HG03354 (cell line): Measurements from ENCODE around the gene CDX1.
A peak's percentile ranks its signal among the peaks of the same experiment; 100 is the strongest.

ENCODE experiments used
- ATAC-seq: cut with Tn5 transposase; IDR thresholded peaks from one replicate; pipeline ENCODE4 v1.9.1; 2021; ENCODE audit warnings: mild to moderate bottlenecking; ENCODE audit not compliant: unreplicated experiment, poor library complexity, severe bottlenecking

Gene CDX1

DNA sequence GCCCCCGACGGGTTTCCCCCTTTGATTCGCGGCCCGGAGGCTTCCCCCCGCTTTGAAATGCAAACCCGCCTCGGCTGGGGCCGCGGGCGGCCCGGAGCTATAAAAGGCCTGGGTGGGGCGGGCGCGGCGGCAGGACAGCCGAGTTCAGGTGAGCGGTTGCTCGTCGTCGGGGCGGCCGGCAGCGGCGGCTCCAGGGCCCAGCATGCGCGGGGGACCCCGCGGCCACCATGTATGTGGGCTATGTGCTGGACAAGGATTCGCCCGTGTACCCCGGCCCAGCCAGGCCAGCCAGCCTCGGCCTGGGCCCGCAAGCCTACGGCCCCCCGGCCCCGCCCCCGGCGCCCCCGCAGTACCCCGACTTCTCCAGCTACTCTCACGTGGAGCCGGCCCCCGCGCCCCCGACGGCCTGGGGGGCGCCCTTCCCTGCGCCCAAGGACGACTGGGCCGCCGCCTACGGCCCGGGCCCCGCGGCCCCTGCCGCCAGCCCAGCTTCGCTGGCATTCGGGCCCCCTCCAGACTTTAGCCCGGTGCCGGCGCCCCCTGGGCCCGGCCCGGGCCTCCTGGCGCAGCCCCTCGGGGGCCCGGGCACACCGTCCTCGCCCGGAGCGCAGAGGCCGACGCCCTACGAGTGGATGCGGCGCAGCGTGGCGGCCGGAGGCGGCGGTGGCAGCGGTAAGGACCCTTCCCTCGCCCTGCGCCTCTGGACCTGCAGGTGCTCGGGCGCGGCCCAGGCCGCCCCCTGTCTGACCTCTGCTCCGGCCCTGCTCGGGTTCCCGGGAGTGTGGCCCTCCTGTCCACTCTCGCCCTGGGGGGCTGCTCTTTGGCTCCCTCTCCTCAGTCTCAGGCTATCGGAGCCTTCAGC is at the start of gene CDX1:
Gene CDX1, plus strand, starts transcription at position 129 of the 862 bp plus-strand sequence. Its CDS starts 99 bp downstream, at position 228.
- ATAC-seq = no peak

DNA sequence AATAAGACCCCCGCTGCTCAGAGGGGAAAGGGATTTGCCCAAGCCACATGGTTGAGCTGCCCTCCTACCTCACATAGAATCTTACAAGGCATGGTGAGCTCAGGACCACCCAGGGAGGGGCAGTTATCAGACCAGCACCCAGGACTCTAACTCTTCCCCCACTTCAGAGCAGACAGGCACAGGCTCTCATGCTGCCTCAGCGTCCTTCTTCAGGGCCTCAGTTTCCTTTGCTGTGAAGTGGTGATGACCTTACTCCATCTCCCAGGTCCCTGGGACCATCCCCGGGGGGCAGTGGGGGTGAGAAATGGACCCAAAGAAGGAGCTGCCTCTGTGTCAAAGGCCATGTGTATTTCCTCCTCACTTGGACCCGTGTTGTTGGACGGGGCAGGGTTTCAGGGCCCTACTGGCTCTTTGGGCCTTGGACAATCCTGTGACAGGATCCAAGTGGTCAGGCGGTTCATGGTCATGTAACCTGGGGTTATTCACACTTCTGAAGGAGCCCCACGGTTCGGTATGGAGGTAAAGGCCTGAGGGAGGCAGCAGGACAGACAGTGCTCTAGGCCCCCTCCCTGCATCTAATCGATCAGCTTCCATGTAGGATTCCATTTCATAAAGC is 48.5 kb upstream of the CDX1 start:
- ATAC-seq = no peak

DNA sequence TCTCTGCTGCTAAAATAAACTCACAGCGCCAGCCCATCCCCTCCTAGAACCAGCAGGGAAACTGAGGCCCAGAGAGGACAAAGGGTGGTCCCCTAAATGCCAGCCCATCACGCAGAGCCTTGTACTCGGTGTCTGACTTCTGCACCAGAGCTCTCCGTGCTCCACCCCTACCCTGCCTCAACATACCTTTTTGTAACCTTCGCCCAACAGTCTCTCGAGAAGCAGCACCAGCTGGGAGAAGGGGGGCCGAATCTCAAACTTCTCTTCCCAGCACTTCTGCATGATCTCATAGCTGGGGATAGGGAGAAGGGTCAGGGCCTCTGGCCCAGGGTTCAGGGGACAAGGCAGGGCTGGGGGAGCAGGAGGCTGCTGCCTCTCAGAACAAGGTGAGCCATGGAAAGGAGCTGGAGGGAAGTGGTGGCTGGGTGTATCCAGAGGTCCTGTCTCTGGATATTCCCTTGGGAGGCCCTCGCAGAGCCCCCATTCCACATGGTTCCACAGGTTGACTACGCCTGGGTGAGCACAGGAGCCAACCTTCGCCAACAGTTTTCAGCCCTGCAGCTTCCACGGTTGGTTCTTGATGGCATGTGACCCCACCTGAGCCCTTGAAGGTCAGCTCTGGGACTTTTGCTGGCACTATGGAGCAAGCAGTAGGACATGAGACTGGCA is 47.9 kb upstream of the CDX1 start:
- ATAC-seq = no peak

DNA sequence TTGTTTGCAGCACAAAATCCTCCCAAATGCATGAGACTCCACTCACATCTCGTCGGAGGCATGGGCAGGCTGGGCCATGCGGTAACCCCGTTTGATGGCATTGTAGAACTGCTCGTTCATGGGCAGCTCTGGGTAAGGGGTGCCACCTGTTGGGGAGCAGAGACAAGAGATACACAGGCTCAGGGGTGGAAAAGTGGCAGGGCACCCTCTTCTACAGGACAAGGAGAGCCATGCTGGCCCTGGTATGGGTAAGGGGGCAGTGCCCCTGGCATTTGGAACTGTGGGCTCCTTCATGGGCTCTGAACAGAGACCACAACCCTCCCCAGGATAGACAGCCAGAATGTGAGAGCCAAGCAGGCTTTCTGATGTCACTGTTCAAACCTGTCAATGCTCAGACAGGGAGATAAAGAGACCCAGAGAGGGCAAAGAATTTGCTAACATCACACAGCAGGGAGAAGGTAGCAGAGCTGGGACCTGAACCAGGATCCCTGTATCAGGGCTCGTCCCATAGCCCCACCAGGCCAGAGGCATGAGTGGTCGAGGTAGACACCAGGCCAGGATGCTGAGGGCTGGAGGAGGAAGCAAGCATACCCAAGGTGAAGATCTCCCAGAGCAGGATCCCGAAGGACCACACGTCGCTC is 47.0 kb upstream of the CDX1 start:
- no peak for ATAC-seq

DNA sequence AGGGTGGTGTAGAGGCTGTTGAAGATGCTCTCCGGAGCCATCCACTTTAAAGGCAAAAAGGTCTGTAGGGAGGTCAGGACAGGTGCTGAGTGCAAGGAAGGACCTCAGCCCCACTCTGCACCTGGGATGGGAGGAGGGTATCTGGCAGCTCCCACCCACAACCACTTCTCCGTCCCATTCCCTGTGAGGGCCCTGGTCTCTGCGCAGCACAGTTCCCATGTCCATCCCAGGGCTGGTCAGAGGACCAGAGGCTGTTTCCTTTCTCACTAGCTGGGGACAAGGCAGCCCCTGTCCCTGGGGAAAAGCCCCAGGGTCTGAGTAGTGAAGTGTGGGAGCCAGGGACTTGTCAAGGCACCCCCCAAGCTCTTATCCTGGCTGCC is 46.5 kb upstream of the CDX1 start:
- ATAC-seq = no peak

DNA sequence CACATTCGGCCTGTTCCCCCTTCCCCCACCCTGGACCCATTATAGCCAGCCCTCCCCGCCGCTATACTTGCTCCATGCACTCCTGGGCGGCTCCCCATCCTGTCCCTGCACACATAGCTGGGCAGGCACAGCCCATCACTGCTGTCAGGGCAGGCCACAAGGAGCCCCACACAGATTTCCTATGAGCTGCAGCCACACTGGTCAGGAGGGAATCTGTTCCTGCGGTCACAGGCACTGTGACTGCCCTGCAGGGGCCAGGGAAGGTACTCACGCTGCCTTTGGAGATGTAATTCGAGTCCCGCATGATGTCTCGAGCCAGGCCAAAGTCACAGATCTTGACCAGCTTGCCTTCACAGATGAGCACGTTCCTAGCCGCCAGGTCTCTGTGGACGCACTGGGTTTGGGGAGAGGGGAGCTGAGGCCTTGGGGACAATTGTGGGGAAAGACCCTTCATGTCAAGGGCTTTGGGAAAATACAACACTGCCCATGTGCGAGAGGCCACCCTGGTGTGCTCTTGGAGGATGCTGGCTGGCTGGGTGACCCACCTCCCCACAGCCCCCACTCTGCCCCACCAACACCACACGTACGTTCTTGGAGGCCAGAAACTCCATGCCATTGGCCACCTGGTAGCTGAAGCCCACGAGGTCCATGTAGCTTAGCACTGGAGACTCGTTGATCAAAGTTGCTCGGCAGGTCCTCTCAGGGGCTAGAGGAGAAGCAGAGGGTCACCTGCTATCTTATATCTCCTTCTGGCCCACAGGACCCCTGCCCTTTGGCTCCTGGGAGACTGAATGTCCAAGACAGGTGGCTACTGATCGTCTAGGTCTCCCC is 45.7 kb upstream of the CDX1 start:
- no peak for ATAC-seq

DNA sequence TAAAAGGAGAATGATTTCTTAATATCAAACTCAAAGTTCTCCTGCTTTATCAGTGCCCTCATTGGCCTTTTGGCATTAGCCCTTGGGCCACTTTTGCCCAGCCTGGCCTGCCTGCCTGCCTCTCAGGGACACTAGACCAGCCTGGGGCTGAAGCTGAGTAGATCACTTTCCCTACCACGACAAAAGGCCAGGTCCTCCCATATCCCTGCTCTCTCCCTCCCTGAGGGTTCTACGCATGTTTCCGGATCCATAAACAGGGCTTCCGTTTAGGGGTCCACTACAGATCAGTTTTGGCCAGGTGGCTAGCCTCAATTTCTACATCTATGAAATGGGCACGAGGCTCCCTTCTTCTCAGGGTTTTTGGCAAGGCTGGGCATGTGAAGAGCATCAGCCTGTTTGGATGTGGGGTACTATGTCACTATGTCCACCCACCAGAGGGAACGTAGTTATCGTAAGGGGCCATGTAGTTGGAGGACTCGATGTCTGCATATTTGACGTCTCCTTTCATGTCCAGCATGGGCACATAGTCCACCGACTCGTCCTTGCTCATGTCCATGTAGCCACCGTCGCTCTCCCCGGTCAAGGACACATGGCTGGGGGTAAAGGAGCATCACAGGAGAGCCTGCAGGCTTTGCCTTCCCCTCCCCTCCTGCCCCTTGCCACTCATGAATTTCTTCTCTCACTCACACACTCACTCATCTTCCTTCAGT is 45.0 kb upstream of the CDX1 start:
- no peak for ATAC-seq

- ATAC-seq = no peak
These were observed 44.4 kb upstream of the CDX1 start for GRCh38 chr5:150122158-150122510.

GRCh38 chr5:150122536-150123481 is 43.8 kb upstream of the CDX1 start:
- no peak for ATAC-seq

- no peak for ATAC-seq
These were observed 43.0 kb upstream of the CDX1 start for GRCh38 chr5:150123542-150123941.

- no peak for ATAC-seq
These were observed 42.4 kb upstream of the CDX1 start for GRCh38 chr5:150124111-150124557.

DNA sequence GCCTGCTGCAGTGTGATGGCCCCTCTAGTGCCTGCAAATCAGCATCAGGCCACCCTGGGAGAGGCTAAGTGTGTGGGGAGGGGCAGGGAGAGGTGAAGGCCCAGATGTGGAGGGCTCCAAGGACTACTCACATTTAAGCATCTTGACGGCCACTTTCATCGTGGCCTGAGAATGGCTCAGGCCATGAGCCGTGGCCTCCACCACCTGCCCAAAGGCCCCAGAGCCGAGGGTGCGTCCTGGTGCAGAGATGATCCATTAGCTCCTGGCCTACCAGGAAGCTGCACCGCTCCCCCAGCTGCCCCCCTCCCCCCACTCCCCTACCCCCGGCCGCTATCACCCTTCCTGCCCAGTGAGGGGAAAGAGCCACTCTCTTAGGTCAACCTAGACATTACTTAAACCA is 42.0 kb upstream of the CDX1 start:
- ATAC-seq = no peak

DNA sequence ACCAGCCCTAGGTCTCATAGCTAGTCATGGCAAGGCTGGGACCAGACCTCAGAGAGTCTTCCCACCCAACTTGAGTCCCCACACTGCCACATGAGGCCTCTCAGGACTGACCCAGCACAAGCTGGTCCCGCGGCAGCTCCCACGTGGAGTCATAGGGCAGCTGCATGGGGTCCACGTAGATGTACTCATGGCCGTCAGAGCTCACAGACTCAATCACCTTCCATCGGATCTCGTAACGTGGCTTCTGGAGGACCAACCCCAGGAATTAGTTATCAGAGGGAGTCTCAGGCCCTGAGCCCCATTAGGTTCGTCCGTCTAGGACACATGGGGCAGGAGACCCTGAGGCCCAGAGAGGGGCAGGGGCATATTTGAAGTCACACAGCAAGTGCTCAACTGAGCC is 41.2 kb upstream of the CDX1 start:
- ATAC-seq = no peak

DNA sequence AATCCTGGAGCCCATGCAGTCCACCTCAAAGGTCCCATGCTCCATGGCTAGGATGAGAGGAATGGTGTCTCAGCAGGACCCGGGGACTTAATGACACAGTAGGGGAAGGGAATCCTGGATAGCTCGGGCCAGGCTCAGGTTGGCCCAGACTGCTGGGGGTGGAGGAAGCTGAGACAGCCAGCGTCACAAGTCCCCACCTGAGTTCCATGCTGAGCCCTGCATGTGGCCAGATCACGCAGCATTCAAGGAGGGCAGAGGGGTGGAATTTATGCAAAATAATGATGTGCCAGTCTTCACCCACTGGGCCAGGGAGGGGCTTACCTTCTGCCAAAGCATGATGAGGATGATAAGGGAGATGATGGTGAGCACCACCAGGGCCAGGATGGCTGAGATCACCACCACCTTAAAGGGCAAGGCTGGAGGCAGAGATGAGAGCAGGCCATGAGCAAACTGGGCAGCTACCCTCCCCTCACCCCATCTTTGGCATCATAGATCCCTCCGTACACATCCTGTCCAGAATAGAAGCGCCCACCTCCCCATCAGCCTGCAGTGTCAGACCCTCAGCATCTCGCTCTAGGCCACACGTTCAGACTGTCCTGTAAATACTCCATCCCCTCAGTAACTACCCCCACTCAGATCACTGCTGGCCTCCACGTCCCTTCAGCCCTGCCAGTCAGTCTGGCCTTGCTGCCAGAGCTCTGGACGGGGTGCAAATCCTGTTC is 40.2 kb upstream of the CDX1 start:
- no peak for ATAC-seq

DNA sequence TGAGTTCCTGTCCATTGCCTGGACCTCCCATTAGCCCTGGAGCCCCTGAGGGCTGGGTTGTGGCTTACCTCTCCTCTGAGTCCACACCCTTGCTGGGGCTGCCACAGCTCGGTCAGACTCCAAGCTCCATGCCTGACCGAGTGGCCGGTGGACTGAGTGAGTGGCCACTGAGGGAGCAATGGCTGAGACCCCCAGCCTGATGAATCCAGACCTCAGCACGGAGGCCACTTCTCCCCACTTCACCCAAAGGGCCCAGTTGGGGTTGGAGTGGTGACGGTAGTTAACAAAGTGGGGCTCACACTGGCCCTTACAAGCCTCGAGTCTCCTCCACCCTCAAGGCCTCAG is 39.7 kb upstream of the CDX1 start:
- no peak for ATAC-seq

- no peak for ATAC-seq
These were observed 37.1 kb upstream of the CDX1 start for GRCh38 chr5:150129454-150129812.

DNA sequence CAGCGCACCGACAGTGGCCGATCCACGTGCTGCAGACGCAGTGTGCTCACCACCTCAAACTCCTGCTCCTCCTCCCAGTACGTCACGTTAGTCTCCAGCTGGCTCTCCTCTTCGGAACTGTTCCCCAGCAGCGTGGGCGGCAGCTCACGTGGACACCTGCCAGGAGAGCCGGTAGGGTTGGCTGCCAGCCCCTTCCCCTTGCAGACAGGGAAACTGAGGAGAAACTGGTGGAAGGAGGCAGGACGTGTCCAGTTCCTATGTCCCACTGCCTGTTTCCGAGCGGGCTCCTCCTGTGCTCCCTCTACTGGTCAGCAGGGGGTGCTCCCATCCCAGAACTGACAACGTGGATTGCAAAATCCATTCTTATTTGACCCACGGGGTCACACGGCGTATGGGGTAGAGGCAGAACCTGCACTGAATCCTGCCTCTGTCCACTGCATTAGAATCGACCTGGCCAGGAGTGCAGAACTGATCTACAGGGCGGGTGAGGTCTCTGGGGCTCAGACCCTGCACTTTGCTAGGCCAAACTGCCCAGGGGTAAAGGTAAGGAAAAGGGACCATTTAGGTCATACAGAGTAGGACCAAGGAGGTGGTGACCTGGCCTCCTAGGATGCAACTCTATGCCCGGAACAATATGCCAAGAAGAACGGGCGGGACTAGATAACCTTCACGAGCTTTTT is 36.6 kb upstream of the CDX1 start:
- ATAC-seq = peak; percentile 82
